HG02610 (cell line): ENCODE measurements around the gene FCSK.
"Not testable (repeated sequence)": the region's sequence is repeated elsewhere in the genome, so short reads cannot be mapped to it uniquely, and the experiment has no call there.

Source experiments
- ATAC-seq: cut with Tn5 transposase; IDR thresholded peaks from one replicate; pipeline ENCODE4 v1.9.1; 2021; ENCODE audit warnings: mild to moderate bottlenecking, moderate library complexity; ENCODE audit not compliant: unreplicated experiment

Gene FCSK

GRCh38 chr16:70454222-70455034, at the start of gene FCSK:
FCSK (plus strand) TSS chr16:70454595; CDS start chr16:70463191, 8,596 bp downstream.
- peak; percentile 74 for ATAC-seq

- not testable (repeated sequence) for ATAC-seq
Observed at GRCh38 chr16:70406104-70406503, 48.3 kb upstream of the FCSK start.

- ATAC-seq: no peak
Observed at GRCh38 chr16:70407811-70408274, 46.6 kb upstream of the FCSK start.

GRCh38 chr16:70410734-70411133, 43.7 kb upstream of the FCSK start:
- no peak for ATAC-seq

GRCh38 chr16:70412385-70412784, 42.0 kb upstream of the FCSK start:
- ATAC-seq: no peak

- not testable (repeated sequence) for ATAC-seq
Observed at GRCh38 chr16:70413572-70413971, 40.8 kb upstream of the FCSK start.

GRCh38 chr16:70416748-70417616, 37.4 kb upstream of the FCSK start:
- ATAC-seq: peak; percentile 87

- ATAC-seq: no peak
Observed at GRCh38 chr16:70417661-70418060, 36.7 kb upstream of the FCSK start.

- no peak for ATAC-seq
Observed at GRCh38 chr16:70418274-70418992, 36.0 kb upstream of the FCSK start.

- ATAC-seq: no peak
Observed at GRCh38 chr16:70418993-70419318, 35.4 kb upstream of the FCSK start.

- ATAC-seq: no peak
Observed at GRCh38 chr16:70419384-70420327, 34.7 kb upstream of the FCSK start.

GRCh38 chr16:70421014-70421413, 33.4 kb upstream of the FCSK start:
- no peak for ATAC-seq

- ATAC-seq: no peak
Observed at GRCh38 chr16:70421473-70422311, 32.7 kb upstream of the FCSK start.

- ATAC-seq: no peak
Observed at GRCh38 chr16:70422543-70422942, 31.9 kb upstream of the FCSK start.

GRCh38 chr16:70427786-70428177, 26.6 kb upstream of the FCSK start:
- no peak for ATAC-seq

- peak; percentile 30 for ATAC-seq
Observed at GRCh38 chr16:70428178-70428998, 26.0 kb upstream of the FCSK start.

- no peak for ATAC-seq
Observed at GRCh38 chr16:70429888-70430666, 24.3 kb upstream of the FCSK start.
